ENCODE data around the gene ANP32E. TPM values are rescaled to one million over a fixed set of nuclear protein-coding genes. Genes with fewer than 3 reads are reported as not detected.
A peak's percentile ranks its signal among the peaks of the same experiment; 100 is the strongest.

ANP32E gene
- polyA plus RNA-seq, 3 donors, result 4.6 to 26.6 (median 20.4) TPM

GRCh38 chr1:150256554-150257341 is 20.8 kb upstream of the ANP32E start:
- H3K4me3 Mint-ChIP-seq, result peak overlapping the region in 1 of 2 donors; percentile 90
- Histone ChIP-seq H3K4me1 (ENCODE audit: control insufficient read depth in 1 of 2, insufficient read depth in 2 of 2, low read length in 2 of 2) (peaks cover 14 to 15% of the 10 kb centered on the region in 2 donors), H3K9me3 (replicated peaks in 1 of 2; ENCODE audit: control insufficient read depth in 1 of 2, insufficient read depth in 1 of 2, low read length in 2 of 2) (no peaks in the 10 kb centered on the region), H3K79me2 (ENCODE audit: insufficient read depth, low read length) (no peaks in the 10 kb centered on the region), H3K36me3 (replicated peaks in 1 of 2; ENCODE audit: control insufficient read depth in 1 of 2, insufficient read depth in 2 of 2, low read length in 2 of 2) (no peaks in the 10 kb centered on the region), H3K27ac (ENCODE audit: low read depth in 1 of 2, low read length in 2 of 2) (no peak overlapping the region), H3K27me3 (ENCODE audit: control insufficient read depth in 2 of 2, insufficient read depth in 2 of 2, low read length in 2 of 2) (peaks cover 38 to 44% of the 10 kb centered on the region in 2 donors), H3K4me2 (replicated peaks; ENCODE audit: extremely low read depth, low read length, poor library complexity, severe bottlenecking) (peak overlapping the region; percentile 89), H4K20me1 (ENCODE audit: insufficient read depth, low read length) (no peaks in the 10 kb centered on the region), H2AFZ (ENCODE audit: insufficient read depth, low read depth, low read length, poor library complexity, severe bottlenecking) (peak overlapping the region; percentile 75), H3K9ac (ENCODE audit: insufficient read depth, low read length, poor library complexity, severe bottlenecking) (no peak overlapping the region), H3K4me3 (replicated peaks in 1 of 3; ENCODE audit: low read depth in 2 of 3, low read length in 3 of 3) (peak overlapping the region in 1 of 3 experiments; percentile 79)
- no peak for TF ChIP-seq CTCF (IDR thresholded peaks at IDR 0.05)
- intact Hi-C loops (cut with micrococcal nuclease), result loop anchor here (2.0 to 10.0 kb wide), 2 partner anchors 24 to 48 kb away; no protein-coding TSS in a partner anchor
- H3K9me3 Mint-ChIP-seq, result peaks cover 0 to 9% (median 4%) of the 10 kb centered on the region in 7 donors
- 30% methylated on average over 6 of the region's 14 CpGs for WGBS (ENCODE audit: insufficient coverage)
- H3K4me1 Mint-ChIP-seq, result peaks cover 24% of the 10 kb centered on the region
- H3K36me3 Mint-ChIP-seq, result peaks cover 0 to 6% of the 10 kb centered on the region in 2 donors
- no peak for DNase-seq
- peaks cover 47 to 57% (median 49%) of the 10 kb centered on the region in 3 donors for H3K27me3 Mint-ChIP-seq (ENCODE audit: low read depth in 3 of 3)
- H3K27ac Mint-ChIP-seq, result no peak overlapping the region

GRCh38 chr1:150256198-150256553 is 20.3 kb upstream of the ANP32E start:
- H3K36me3 Mint-ChIP-seq, result peaks cover 0 to 6% of the 10 kb centered on the region in 2 donors
- no CpG with 5 or more reads among the region's 1 CpG for WGBS (ENCODE audit: insufficient coverage)
- H3K36me3 ChIP-seq (replicated peaks in 1 of 2; ENCODE audit: control insufficient read depth in 1 of 2, insufficient read depth in 2 of 2, low read length in 2 of 2), result no peaks in the 10 kb centered on the region
- peaks cover 14 to 15% of the 10 kb centered on the region in 2 donors for H3K4me1 ChIP-seq (ENCODE audit: control insufficient read depth in 1 of 2, insufficient read depth in 2 of 2, low read length in 2 of 2)
- H3K9me3 ChIP-seq (replicated peaks in 1 of 2; ENCODE audit: control insufficient read depth in 1 of 2, insufficient read depth in 1 of 2, low read length in 2 of 2), result no peaks in the 10 kb centered on the region
- no peaks in the 10 kb centered on the region for H4K20me1 ChIP-seq (ENCODE audit: insufficient read depth, low read length)
- H3K27ac ChIP-seq (ENCODE audit: low read depth in 1 of 2, low read length in 2 of 2), result no peak overlapping the region
- peaks cover 47 to 56% (median 49%) of the 10 kb centered on the region in 3 donors for H3K27me3 Mint-ChIP-seq (ENCODE audit: low read depth in 3 of 3)
- H3K27ac Mint-ChIP-seq, result peak overlapping the region in 1 of 7 donors; percentile 88
- DNase-seq, result peak in 1 of 3 donors; percentile 30
- peaks cover 38 to 43% of the 10 kb centered on the region in 2 donors for H3K27me3 ChIP-seq (ENCODE audit: control insufficient read depth in 2 of 2, insufficient read depth in 2 of 2, low read length in 2 of 2)
- peak overlapping the region; percentile 75 for H2AFZ ChIP-seq (ENCODE audit: insufficient read depth, low read depth, low read length, poor library complexity, severe bottlenecking)
- H3K9ac ChIP-seq (ENCODE audit: insufficient read depth, low read length, poor library complexity, severe bottlenecking), result peak overlapping the region; percentile 21
- peaks cover 0 to 9% (median 4%) of the 10 kb centered on the region in 7 donors for H3K9me3 Mint-ChIP-seq
- H3K4me1 Mint-ChIP-seq, result peaks cover 24% of the 10 kb centered on the region
- H3K4me2 ChIP-seq (replicated peaks; ENCODE audit: extremely low read depth, low read length, poor library complexity, severe bottlenecking), result peak overlapping the region; percentile 89
- peak overlapping the region in 1 of 3 experiments; percentile 79 for H3K4me3 ChIP-seq (replicated peaks in 1 of 3; ENCODE audit: low read depth in 2 of 3, low read length in 3 of 3)
- H3K79me2 ChIP-seq (ENCODE audit: insufficient read depth, low read length), result no peaks in the 10 kb centered on the region
- intact Hi-C loops (cut with micrococcal nuclease), result loop anchor here (2.0 to 10.0 kb wide), 2 partner anchors 25 to 49 kb away; no protein-coding TSS in a partner anchor
- no peak for TF ChIP-seq CTCF (IDR thresholded peaks at IDR 0.05)
- H3K4me3 Mint-ChIP-seq, result peak overlapping the region; percentile 80 to 90

All from CD14-positive monocyte (primary cell).